Kidney (tissue), 14 donors: Measurements from ENCODE around the gene CACNA1F. TPM values are rescaled to one million over a fixed set of nuclear protein-coding genes. Genes with fewer than 3 reads are reported as not detected.

Source experiments
- DNase-seq, 5 donors: peaks; one replicate each; pipeline ENCODE4 v3.0.0-alpha.2; 2013 to 2020
- FAIRE-seq: peaks from 2 replicates; lab custom pipeline; 2012; peaks lifted over from hg19 to GRCh38; lab: Jason Lieb, UNC
- H3K27ac ChIP-seq, 2 donors: one replicate each; pipeline ENCODE4 v1.7.0; 2013; ENCODE audit warnings: low read depth in 2 of 2, low read length in 2 of 2, inconsistent platforms in 1 of 2
- H3K27me3 ChIP-seq: one replicate; pipeline ENCODE4 v1.7.1; 2013; ENCODE audit warnings: low read length, inconsistent platforms; ENCODE audit not compliant: control insufficient read depth, insufficient read depth
- H3K36me3 ChIP-seq, 3 donors: one replicate each; pipeline versions ENCODE4 v1.7.0 to v1.7.1; 2013; ENCODE audit warnings: low read length in 3 of 3, control low read depth in 1 of 3, inconsistent platforms in 1 of 3; ENCODE audit not compliant: insufficient read depth in 3 of 3, control insufficient read depth in 2 of 3
- H3K4me1 ChIP-seq, 3 donors: one replicate each; pipeline versions ENCODE4 v1.7.0 to v1.7.1; 2013; ENCODE audit warnings: low read length in 3 of 3, inconsistent platforms in 1 of 3, low read depth in 1 of 3; ENCODE audit not compliant: control insufficient read depth in 2 of 3, insufficient read depth in 2 of 3
- H3K4me3 ChIP-seq, 3 donors: one replicate each; pipeline versions ENCODE4 v1.7.0 to v1.8.1; 2013; ENCODE audit warnings: low read length in 3 of 3, control low read depth in 1 of 3, inconsistent platforms in 1 of 3
- H3K9ac ChIP-seq, 3 donors: one replicate each; pipeline versions ENCODE4 v1.7.0 to v1.7.1; 2013; ENCODE audit warnings: low read length in 3 of 3, control low read depth in 1 of 3, inconsistent platforms in 1 of 3
- H3K9me3 ChIP-seq, 3 donors: one replicate each; pipeline versions ENCODE4 v1.7.0 to v1.7.1; 2013; ENCODE audit warnings: low read length in 3 of 3, control low read depth in 1 of 3, inconsistent platforms in 1 of 3; ENCODE audit not compliant: control insufficient read depth in 2 of 3, insufficient read depth in 1 of 3
- CTCF ChIP-seq: IDR thresholded peaks from 3 replicates; pipeline ENCODE4 v1.5.1; 2012; ENCODE audit warnings: mild to moderate bottlenecking, moderate library complexity, borderline replicate concordance; ENCODE audit not compliant: insufficient read depth; ENCODE audit errors: extremely low read depth
- intact Hi-C: fragments of 100-400 bp; cut with DNase I; formaldehyde crosslinking; loops from one replicate; pipeline ENCODE4 v1.11.1; 2022
- polyA plus RNA-seq: library from polyadenylated mRNA; stranded (reverse); fragments of 350-450 nt; fragmentation: Illumina TruSeq; extraction: RNeasy Lipid Tissue Mini Kit (QIAGEN cat#74804); gene quantifications from one replicate; pipeline ENCODE4 v1.2.3, GENCODE V29; 2014; ENCODE audit warnings: low read depth, low replicate concordance; ENCODE audit not compliant: insufficient read depth
- total RNA-seq: library from RNA; stranded (reverse); fragmentation: NEBNext Ultra II Directional; extraction: Animal tissue kit (Norgen Biotek cat#: 25700); gene quantifications from one replicate; pipeline ENCODE4 v1.2.1, GENCODE V29; 2021
- donor health status: control.
- donor health status: control.
- donor health status: control.
- donor health status: control.
- donor health status: control.
- donor health status: DM: yes; HTN: yes; CAD: no.
- donor health status: Normal renal cell carcinoma (clear cell type).

The CACNA1F gene
- total and polyA plus RNA-seq, 2 donors from 2014 or later, result 0.15 to 0.25 TPM

- H3K36me3 ChIP-seq, result no peaks in the 10 kb centered on the region
- no peak for FAIRE-seq
- peak overlapping the region in 2 of 3 donors; percentile 20 to 60 for H3K4me3 ChIP-seq
- peak overlapping the region; percentile 94 to 95 for H3K27ac ChIP-seq
- no peaks in the 10 kb centered on the region for H3K9me3 ChIP-seq
- H3K27me3 ChIP-seq, result no peaks in the 10 kb centered on the region
- peak overlapping the region in 1 of 3 donors; percentile 73 for H3K9ac ChIP-seq
- DNase-seq, result peak; percentile 83 to 95 (median 92)
- TF ChIP-seq CTCF, result peak; percentile 64
- no peaks in the 10 kb centered on the region for H3K4me1 ChIP-seq
- intact Hi-C loops, result no loop called here
Measured at GRCh38 chrX:49163555-49164419, 69.4 kb downstream of the CACNA1F start.

- H3K4me3 ChIP-seq, result peak within 1 kb of the TSS in 2 of 3 donors; percentile 20 to 60
Measured at GRCh38 chrX:49162620-49163019, 70.5 kb downstream of the CACNA1F start, which contains the start of gene MAGIX. MAGIX (plus strand) TSS chrX:49162758; CDS start chrX:49162890, 132 bp downstream.

GRCh38 chrX:49161632-49162031, 71.5 kb downstream of the CACNA1F start:
- no peaks in the 10 kb centered on the region for H3K4me1 ChIP-seq
- no peak for FAIRE-seq
- DNase-seq, result no peak
- no peak overlapping the region for H3K9ac ChIP-seq
- no peaks in the 10 kb centered on the region for H3K36me3 ChIP-seq
- no peaks in the 10 kb centered on the region for H3K27me3 ChIP-seq
- intact Hi-C loops, result no loop called here
- H3K4me3 ChIP-seq, result no peak overlapping the region
- TF ChIP-seq CTCF, result no peak
- no peaks in the 10 kb centered on the region for H3K9me3 ChIP-seq
- H3K27ac ChIP-seq, result no peak overlapping the region

More at GRCh38 chrX:49162620-49163019, 70.5 kb downstream of the CACNA1F start, which contains the start of gene MAGIX:
- intact Hi-C loops, result no loop called here
- Histone ChIP-seq H3K27ac (peak within 1 kb of the TSS; percentile 57 to 95), H3K9me3 (no peaks in the 10 kb centered on the region), H3K27me3 (no peaks in the 10 kb centered on the region), H3K36me3 (no peaks in the 10 kb centered on the region), H3K9ac (peak within 1 kb of the TSS in 1 of 3 donors; percentile 73), H3K4me1 (no peaks in the 10 kb centered on the region)
- TF ChIP-seq CTCF, result no peak
- FAIRE-seq (no peak), DNase-seq (peak in 3 of 5 donors; percentile 3 to 22 (median 16))
